ENCODE results near the gene TMEM170B.

The TMEM170B gene

DNA sequence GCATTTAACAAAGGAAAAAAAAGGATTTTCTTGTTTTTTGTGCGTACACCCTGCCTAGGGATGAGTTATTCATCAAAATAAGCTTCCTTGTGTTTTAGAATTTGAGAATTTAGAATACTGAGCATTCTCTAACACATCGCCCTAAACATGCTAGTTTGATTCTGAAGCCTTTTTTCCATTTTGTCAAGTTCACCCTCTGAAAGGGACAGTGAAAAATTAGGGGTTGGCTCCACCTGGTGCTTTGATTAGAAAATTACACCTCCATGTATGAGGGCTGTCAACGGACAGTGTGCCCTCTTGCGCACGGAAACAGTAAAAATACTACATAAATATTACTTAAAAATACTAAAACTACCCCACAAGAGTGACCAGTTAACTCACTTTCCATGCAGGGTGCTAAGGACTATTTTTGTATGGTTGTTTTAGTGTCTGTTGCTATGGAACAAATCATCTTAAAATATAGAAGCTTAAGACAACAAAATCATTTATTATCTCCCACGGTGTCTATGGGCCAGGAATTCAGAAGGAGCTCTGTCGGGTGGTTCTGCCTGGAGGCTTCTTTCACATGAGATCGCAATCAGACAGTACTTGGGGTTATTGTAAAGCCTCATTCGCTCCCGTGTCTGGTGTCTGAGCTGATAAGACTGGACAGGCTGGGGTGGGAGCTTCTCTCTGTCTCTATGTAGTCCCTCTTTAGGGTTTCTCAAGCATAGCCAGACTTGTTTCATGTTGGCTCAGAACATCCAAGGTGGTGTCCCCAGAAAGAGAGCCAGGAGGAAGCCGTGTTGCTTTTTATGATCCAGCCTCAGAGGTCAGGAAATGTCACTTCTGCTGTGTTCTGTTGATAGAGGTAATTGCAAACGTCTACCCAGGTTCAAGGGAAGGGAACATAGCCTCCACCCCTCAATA, 41.1 kb upstream of the TMEM170B start:
- TF ChIP-seq Cebpa-rat (IDR thresholded peaks at IDR 0.05): no peak

GRCh38 chr6:11497107-11497506, 40.4 kb upstream of the TMEM170B start:
- Histone ChIP-seq H3K27ac (no peak overlapping the region), H4K20me1 (no peaks in the 10 kb centered on the region), H3K9ac (no peak overlapping the region), H3K36me3 (no peaks in the 10 kb centered on the region), H3K4me3 (no peak overlapping the region), H3K27me3 (no peaks in the 10 kb centered on the region), H3K9me3 (peaks cover 5% of the 10 kb centered on the region; the same call in 1 of the 2 replicates), H3K4me1 (peaks cover 31% of the 10 kb centered on the region), H3K4me2 (no peak overlapping the region)
- no peak for TF ChIP-seq Cebpa-rat (IDR thresholded peaks at IDR 0.05)

More for the DNA sequence above, 41.1 kb upstream of the TMEM170B start:
- Histone ChIP-seq H3K27me3 (no peaks in the 10 kb centered on the region), H3K9ac (no peak overlapping the region), H3K4me1 (peaks cover 38% of the 10 kb centered on the region), H3K4me2 (no peak overlapping the region), H3K27ac (no peak overlapping the region), H3K36me3 (no peaks in the 10 kb centered on the region), H3K4me3 (no peak overlapping the region), H3K9me3 (peaks cover 5% of the 10 kb centered on the region; the same call in 1 of the 2 replicates), H4K20me1 (no peaks in the 10 kb centered on the region)

DNA sequence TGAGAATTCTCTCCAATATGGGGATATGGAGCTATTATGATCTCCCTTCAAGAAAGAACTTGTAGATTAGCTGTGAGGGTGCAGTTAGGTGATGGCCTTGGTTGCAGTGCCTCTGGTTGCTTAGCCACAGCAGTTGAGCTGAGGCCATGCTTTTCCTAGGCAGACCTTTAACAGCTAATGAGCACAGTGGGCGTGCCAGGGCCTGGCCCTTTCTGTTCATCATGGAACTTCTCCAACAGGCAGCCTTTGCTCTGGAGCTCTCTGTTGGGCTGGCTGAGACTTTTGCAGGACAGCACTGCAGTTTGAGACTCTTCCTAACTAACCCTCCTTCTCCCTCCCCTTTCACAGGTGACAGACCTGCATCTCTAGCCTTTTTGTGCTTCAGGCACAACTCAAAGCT, 39.7 kb upstream of the TMEM170B start:
- Histone ChIP-seq H3K27me3 (no peaks in the 10 kb centered on the region), H3K36me3 (no peaks in the 10 kb centered on the region), H3K4me1 (peaks cover 23% of the 10 kb centered on the region), H3K4me3 (no peak overlapping the region), H3K9ac (no peak overlapping the region), H4K20me1 (no peaks in the 10 kb centered on the region), H3K27ac (no peak overlapping the region), H3K9me3 (peaks cover 5% of the 10 kb centered on the region; the same call in 1 of the 2 replicates), H3K4me2 (no peak overlapping the region)
- no peak for TF ChIP-seq Cebpa-rat (IDR thresholded peaks at IDR 0.05)

GRCh38 chr6:11500008-11500407, 37.5 kb upstream of the TMEM170B start:
- no peaks in the 10 kb centered on the region for H3K9me3 ChIP-seq
- no peak overlapping the region for H3K4me3 ChIP-seq
- H3K36me3 ChIP-seq: no peaks in the 10 kb centered on the region

DNA sequence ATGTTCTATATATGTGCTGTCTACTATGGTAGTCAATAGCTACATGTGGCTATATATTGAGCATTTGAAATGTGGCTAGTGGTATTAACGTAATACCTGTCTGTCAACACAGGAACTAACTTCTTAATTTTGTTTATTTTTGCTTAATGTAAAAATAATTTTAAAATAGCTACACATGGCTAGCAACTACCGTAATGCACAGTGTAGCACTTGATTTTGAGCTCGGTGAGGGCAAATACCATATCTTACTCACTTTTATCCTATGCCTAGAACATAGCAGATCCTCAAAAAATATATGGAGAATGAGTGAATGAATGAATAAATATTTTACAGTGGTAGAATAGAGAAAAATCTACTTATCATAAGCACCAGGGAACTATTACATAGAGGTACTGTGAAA, 28.1 kb upstream of the TMEM170B start:
- H3K27me3 ChIP-seq: no peaks in the 10 kb centered on the region
- TF ChIP-seq Cebpa-rat (IDR thresholded peaks at IDR 0.05): no peak

More at GRCh38 chr6:11500008-11500407, 37.5 kb upstream of the TMEM170B start:
- no peak for TF ChIP-seq Cebpa-rat (IDR thresholded peaks at IDR 0.05)
- no peaks in the 10 kb centered on the region for H4K20me1 ChIP-seq
- no peak overlapping the region for H3K4me2 ChIP-seq
- no peaks in the 10 kb centered on the region for H3K27me3 ChIP-seq
- no peak overlapping the region for H3K27ac ChIP-seq
- peaks cover 13% of the 10 kb centered on the region; the same call in 1 of the 2 replicates for H3K4me1 ChIP-seq
- no peak overlapping the region for H3K9ac ChIP-seq

GRCh38 chr6:11514672-11515071, 22.9 kb upstream of the TMEM170B start:
- peaks cover 7% of the 10 kb centered on the region for H3K4me1 ChIP-seq
- no peaks in the 10 kb centered on the region for H4K20me1 ChIP-seq
- no peak overlapping the region for H3K27ac ChIP-seq
- peaks cover 10% of the 10 kb centered on the region; the same call in 1 of the 2 replicates for H3K9me3 ChIP-seq
- H3K4me2 ChIP-seq: no peak overlapping the region
- H3K36me3 ChIP-seq: no peaks in the 10 kb centered on the region
- no peaks in the 10 kb centered on the region for H3K27me3 ChIP-seq
- no peak overlapping the region for H3K4me3 ChIP-seq
- no peak for TF ChIP-seq Cebpa-rat (IDR thresholded peaks at IDR 0.05)
- no peak overlapping the region for H3K9ac ChIP-seq

More for the DNA sequence above, 28.1 kb upstream of the TMEM170B start:
- no peak overlapping the region for H3K27ac ChIP-seq
- no peak overlapping the region for H3K9ac ChIP-seq
- no peak overlapping the region for H3K4me3 ChIP-seq
- no peaks in the 10 kb centered on the region for H3K4me1 ChIP-seq
- no peaks in the 10 kb centered on the region for H4K20me1 ChIP-seq
- no peaks in the 10 kb centered on the region for H3K9me3 ChIP-seq
- no peaks in the 10 kb centered on the region for H3K36me3 ChIP-seq
- no peak overlapping the region for H3K4me2 ChIP-seq

DNA sequence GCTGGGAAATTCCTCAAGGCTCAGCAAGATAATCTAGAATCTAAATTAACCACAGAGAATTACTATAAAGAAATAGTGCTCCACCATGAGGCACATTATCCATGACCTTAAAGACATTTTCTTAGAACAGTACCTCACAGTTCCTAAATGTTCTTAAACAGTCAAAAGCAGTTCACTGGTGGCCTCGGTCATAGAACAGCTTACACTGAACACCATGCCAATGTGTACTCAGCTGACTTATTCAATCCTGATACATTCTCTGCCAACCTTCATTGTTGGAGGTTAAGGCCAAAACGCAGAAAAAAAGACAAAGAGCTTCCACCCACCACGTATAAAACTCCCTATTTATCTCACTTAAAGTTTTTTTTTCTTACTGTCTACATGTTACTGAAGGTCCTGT, 21.8 kb upstream of the TMEM170B start:
- H3K4me2 ChIP-seq: no peak overlapping the region
- H4K20me1 ChIP-seq: no peaks in the 10 kb centered on the region
- H3K36me3 ChIP-seq: no peaks in the 10 kb centered on the region
- H3K4me3 ChIP-seq: no peak overlapping the region
- no peak overlapping the region for H3K27ac ChIP-seq
- no peaks in the 10 kb centered on the region for H3K27me3 ChIP-seq
- no peak overlapping the region for H3K9ac ChIP-seq
- peaks cover 10% of the 10 kb centered on the region; the same call in 1 of the 2 replicates for H3K9me3 ChIP-seq
- no peak for TF ChIP-seq Cebpa-rat (IDR thresholded peaks at IDR 0.05)
- H3K4me1 ChIP-seq: peaks cover 10% of the 10 kb centered on the region

GRCh38 chr6:11522812-11523605, 14.5 kb upstream of the TMEM170B start:
- H3K4me2 ChIP-seq: no peak overlapping the region
- no peak for TF ChIP-seq Cebpa-rat (IDR thresholded peaks at IDR 0.05)
- H3K27ac ChIP-seq: no peak overlapping the region
- no peaks in the 10 kb centered on the region for H3K36me3 ChIP-seq
- H4K20me1 ChIP-seq: no peaks in the 10 kb centered on the region
- H3K4me1 ChIP-seq: peaks cover 10% of the 10 kb centered on the region
- no peaks in the 10 kb centered on the region for H3K27me3 ChIP-seq
- H3K9ac ChIP-seq: no peak overlapping the region
- H3K4me3 ChIP-seq: no peak overlapping the region
- H3K9me3 ChIP-seq: 0 out of 2 replicates have a peak, but pooled peaks cover 4% of the 10 kb centered on the region

DNA sequence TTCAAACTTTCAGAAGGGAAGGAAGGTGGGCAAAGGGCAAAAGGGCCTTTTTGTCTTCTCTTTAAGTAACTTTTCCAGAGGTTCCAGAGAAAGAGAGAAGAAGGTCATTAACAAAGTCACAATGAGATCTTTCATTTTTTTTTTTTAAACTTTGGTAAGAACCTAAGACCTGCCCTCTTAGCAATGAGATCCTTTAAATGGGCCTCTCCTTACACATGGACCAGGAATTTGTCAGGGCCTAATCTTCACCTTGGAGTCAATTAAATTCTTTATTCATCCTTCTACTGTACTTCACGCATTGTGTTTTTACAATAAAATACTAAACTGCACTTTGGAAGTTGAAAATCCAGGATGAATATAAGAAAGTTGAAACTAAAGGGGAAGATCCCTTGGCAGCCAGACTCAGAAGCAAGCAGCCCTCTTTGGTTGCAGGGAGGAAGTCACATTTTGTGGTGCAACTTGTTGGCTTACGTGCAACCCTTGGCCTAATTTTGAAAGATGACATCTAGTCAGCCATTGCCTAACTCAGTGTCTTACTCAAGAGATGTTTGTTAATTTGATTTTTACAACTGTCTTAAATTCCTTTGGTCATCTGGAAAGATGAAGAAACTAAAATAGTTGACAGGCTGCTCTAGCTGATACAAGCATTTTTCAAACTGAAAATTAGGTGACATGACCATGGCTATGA, 11.9 kb upstream of the TMEM170B start:
- Histone ChIP-seq H3K9me3 (no peaks in the 10 kb centered on the region), H3K36me3 (no peaks in the 10 kb centered on the region), H4K20me1 (no peaks in the 10 kb centered on the region), H3K4me3 (no peak overlapping the region), H3K27me3 (no peaks in the 10 kb centered on the region), H3K27ac (no peak overlapping the region), H3K9ac (no peak overlapping the region), H3K4me2 (no peak overlapping the region), H3K4me1 (no peaks in the 10 kb centered on the region)
- TF ChIP-seq Cebpa-rat (IDR thresholded peaks at IDR 0.05): no peak
